Measurements from ENCODE around the gene UPK3BL1.
"Not testable (repeated sequence)": the region's sequence is repeated elsewhere in the genome, so short reads cannot be mapped to it uniquely, and the experiment has no call there.

The UPK3BL1 gene

DNA sequence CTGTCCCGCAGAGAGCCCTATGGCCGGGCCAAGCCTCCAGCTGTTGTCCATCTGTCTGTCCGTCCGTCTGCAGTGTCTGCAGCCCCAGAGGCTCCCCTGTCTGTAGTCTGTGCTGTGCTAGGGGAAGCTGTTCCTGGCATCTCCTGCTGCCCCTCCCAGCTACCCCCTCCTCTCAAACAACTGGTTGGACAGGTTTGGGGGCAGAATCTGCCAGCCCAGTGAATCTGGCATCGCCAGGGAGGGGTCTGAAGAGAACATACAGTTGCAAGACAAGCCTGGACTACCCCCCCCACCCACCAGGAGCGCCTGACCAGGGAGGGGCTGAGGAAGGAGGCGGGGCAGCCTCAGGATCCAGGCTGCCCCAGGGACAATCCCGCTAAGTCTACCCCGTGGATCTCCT, at the start of gene UPK3BL1:
Gene UPK3BL1 (minus strand): TSS at position 101 of the 400 bp plus-strand sequence. CDS start 50 bp downstream, at position 51.
- ATAC-seq, result not testable (repeated sequence)

- ATAC-seq, result not testable (repeated sequence)
Observed at GRCh38 chr7:102690602-102691001, 48.0 kb upstream of the UPK3BL1 start.

DNA sequence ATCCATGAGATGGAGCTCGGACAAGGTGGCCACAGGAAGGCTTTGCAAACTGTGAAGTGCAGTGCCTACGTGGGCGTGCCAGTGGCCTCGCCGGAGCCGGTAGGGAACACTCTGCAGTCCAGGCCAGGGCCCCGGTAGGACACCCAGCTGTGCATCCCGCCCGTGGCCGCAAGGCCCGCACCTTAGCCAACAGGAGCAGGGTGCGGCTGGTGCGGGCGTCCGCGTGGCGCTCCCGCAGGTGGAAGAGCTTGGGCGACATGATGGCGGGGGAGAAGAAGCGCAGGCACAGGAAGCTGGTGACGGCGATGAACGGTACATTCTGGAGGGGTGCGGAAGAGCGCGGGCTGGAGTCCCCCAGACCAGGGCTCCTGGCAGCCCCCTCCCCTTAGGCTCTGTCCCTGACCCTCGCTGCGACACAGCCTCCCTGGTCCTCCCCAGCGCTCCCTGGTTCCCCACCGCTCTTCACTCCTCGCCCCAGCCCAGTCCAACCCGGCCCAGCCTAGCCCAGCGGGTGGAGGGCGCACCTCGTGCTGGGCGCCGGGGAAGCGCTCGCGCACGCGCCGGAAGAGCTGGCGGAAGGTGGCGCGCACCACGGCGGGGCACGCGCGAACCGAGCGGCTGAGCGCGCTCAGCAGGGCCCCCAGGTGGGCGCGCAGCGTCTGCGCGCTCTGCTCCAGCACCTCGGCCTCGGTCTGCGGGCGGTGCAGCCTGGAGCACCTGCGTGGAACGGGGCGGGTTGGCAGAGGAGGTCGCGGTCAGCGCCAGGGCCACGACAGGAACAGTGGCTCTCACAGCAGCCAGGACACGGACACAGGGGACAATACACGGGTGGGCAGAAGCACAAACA, 47.1 kb upstream of the UPK3BL1 start:
- ATAC-seq, result peak; percentile 34

DNA sequence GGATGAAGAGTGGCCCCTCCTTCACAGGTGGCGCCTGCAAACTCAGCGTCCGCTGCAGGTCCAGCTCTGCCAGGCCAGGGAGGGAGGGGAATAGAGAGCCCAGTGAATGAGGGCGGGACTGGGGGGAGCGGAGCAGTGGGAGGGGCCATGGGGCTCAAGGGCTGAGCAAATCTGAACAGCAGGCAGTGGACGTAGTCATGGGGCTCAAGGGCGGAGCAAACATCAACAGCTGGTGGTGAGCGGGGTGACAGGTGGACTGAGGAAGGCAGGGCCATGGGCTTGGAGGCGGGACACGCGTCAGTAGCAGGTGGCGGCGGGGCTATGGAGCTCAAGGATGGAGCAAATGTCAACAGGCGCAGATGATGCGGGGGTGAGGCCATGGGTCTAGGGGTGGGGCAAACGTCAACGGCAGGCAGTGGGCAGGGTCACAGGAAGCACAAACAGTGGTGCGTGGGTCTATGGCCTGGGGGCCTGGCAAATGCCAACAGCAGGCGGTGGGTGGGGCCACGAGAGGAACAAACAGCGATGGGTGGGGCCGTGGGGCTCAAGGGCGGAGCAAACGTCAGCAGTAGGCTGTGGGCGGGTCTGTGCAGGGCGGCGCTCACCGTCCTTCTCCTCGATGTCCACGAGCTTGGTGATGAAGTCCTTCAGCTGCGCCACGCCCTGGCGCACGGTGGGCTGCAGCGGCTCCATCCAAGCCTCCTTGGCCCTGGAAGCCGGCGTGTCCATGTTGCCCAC, 45.9 kb upstream of the UPK3BL1 start:
- ATAC-seq, result peak; percentile 82

- not testable (repeated sequence) for ATAC-seq
Observed at GRCh38 chr7:102682560-102682959, 40.0 kb upstream of the UPK3BL1 start.

DNA sequence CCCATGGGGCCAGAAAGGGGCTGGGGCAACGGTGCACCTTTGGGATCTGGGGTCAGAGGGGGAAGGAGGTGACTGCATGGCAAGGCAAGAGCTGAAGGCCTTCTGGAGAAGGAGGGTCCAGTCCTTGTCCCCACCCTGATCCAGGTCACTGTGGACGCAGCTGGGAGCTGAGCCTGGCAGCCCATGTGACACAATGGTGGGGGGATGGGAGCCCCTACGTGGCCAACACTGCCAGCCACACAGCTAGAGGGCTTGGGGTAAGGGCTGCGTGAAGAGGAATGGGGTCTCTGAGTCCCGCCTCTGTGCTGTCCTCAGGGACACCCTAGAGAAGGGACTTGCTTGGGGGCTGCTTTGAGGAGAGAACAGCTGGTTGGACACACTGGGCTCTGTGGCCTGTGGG, 38.2 kb upstream of the UPK3BL1 start:
- not testable (repeated sequence) for ATAC-seq

GRCh38 chr7:102675545-102675944, 33.0 kb upstream of the UPK3BL1 start:
- ATAC-seq, result not testable (repeated sequence)

- peak; percentile 5 for ATAC-seq
Observed at GRCh38 chr7:102673447-102674067, 31.0 kb upstream of the UPK3BL1 start.

DNA sequence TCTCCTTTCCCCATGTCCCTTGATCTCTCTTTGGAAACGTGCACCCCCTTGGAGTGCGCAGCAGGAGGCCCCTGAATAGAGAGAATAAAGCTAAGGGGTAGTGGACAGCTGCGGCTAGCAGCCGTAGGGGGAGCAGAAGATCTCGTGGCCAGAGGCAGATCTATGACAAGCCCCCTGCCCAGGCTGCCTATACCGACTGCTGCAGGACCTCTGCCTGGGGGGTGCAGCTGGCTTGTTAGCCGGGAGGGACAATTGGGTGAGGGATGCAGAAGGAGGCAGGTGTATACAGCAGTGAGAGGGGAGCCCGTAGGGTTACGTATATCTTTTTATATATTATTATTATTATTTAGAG, 29.3 kb upstream of the UPK3BL1 start:
- ATAC-seq, result peak; percentile 32

DNA sequence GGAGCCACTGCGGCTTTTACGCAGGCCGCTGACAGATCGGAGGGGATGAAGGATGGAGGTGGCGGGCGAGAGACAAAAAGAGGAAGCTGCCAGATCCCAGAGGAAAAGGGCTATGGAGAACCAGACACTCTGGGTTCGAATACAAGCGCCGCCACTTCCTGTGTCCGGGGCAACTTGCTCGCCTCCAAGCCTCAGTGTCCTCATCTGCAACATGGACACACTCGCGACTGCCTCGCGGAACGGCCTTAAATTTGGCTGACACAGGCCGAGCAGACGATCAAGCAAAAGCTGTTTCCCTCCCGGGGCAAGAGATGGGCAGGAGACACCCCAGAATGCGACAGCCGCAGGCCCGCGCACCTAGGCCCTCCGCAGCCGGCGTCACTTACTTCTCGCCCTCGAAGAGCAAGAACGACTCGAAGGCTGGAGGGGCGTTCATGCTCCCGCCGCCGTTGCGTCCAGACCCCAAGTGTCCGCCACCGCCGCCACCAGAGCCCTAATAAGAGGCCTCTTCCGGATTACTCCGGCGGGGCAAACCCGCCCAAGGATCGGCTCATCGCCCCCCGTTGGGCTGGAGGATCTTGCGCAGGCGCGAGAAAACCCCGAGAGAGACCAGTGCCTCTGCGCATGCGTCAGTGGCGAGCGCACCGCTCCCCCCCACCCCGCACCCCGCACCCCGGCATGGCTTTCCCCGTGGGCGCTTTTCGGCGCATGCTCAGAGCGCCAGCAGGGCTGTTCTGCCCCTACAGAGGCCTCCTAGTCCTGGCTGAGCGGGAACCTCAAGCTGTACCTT, 28.8 kb upstream of the UPK3BL1 start, which contains the start of gene POLR2J2:
Gene POLR2J2 (minus strand): TSS at position 498 of the 790 bp plus-strand sequence. CDS start 62 bp downstream, at position 436.
- ATAC-seq, result peak; percentile 65

DNA sequence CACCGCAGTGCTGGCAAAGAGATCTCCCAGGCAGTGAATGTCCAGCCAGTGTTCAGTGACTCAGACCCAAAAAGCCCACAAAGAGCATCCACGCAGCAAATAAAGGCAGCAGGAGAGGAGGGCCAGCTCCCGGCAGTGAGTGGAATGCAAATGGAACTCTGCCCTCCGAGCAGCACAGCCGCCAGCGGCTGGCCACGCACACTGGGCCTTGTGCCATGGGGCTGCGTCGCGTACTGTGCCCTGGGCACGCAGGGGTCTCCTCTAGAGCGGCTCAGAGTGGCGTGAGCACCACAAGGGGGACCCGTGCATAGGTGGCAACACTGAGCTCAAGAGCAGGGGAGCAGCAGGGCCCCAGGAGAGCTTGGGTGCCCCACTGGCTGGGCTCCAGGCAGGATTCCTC, 24.9 kb upstream of the UPK3BL1 start:
- peak; percentile 14; the same call in 2 of the 3 replicates for ATAC-seq

GRCh38 chr7:102666850-102667249, 24.3 kb upstream of the UPK3BL1 start:
- ATAC-seq, result not testable (repeated sequence)

DNA sequence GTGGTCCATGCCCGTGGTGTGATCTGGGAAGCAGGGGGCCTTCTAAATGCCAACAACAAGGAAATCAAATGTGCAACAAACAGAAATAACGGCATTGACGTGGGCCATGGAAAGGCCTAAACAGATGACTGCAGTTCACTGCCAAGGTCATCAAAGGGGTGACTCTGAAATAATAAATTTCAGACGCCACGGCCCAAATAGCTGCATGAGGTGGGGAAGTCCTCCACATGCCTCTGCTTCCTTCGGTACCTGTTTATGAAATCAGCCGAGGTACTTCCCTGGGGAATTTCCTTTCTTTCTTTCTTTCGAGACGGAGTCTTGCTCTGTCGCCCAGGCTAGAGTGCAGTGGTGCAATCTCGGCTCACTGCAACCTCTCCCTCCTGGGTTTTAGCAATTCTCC, 22.2 kb upstream of the UPK3BL1 start:
- not testable (repeated sequence) for ATAC-seq

GRCh38 chr7:102649924-102650323, 7.3 kb upstream of the UPK3BL1 start, which contains the start of gene SPDYE2B:
Gene SPDYE2B (plus strand): TSS chr7:102650319. CDS start chr7:102652349, 2,030 bp downstream.
- ATAC-seq, result not testable (repeated sequence)

- ATAC-seq, result not testable (repeated sequence)
Observed at GRCh38 chr7:102647813-102648212, 5.2 kb upstream of the UPK3BL1 start.

GRCh38 chr7:102643404-102643803, 813 bp upstream of the UPK3BL1 start:
- not testable (repeated sequence) for ATAC-seq

DNA sequence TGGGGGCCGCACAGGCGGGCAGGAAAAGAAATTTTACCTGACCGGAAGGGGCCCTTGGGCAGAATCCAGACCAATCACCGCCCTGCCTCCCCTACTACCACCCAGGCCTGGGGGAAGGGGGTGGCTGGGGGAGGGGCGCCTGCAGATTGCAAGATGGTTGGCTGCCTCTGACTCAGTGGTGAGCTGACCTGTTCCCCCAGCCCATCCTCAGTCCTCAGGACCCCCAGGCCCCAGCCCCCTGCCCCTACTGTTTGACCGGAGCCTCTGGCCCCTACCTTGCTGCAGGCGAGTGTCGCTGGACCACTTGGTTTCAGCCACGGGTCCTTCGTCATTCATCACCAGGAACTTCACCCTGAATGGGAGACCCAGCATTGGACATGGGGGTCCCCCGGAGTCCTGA, 3.7 kb downstream of the UPK3BL1 start:
- ATAC-seq, result peak; percentile 5; the same call in 2 of the 3 replicates

- ATAC-seq, result not testable (repeated sequence)
Observed at GRCh38 chr7:102636956-102637355, 5.6 kb downstream of the UPK3BL1 start.

GRCh38 chr7:102635354-102635753, 7.2 kb downstream of the UPK3BL1 start:
- not testable (repeated sequence) for ATAC-seq

DNA sequence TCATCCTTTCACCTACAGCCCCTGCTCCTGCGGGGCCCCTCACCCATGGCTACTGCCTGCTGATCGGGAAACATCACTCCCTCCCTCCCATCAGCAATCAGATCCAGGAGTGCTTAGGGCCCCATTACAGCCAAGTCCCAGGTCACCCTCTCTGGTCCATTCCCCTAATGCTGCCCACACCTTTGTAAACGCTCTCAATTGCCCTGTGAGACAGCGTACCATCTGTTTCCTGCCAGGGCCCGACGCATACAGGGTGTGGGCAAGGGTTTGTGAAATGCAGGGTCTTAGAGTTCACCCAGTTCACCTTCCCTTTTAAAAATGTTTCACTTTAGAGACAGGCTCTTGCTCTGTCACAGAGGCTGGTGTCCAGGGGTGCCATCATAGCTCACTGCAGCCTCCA, 8.3 kb downstream of the UPK3BL1 start:
- not testable (repeated sequence) for ATAC-seq

DNA sequence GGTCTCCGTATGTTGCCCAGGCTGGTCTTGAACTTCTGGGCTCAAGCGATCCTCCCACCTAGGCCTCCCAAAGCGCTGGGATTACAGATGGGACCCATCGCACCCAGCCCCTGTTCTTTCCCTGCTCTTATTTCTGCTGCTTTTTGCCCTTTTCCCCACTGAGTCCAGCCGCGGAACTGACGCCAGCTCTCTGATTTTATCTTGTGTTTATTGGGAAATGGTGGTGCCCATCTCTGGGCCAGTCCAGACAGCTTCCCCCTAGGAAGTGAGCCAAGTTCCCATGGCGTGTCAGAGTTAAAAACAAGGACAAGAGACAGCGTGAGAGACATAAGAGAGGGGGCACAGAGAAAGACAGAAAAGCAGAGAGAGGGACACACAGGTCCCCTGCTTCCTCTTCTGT, 12.0 kb downstream of the UPK3BL1 start:
- ATAC-seq, result peak; percentile 66

GRCh38 chr7:102627271-102627904, 15.2 kb downstream of the UPK3BL1 start:
- not testable (repeated sequence) for ATAC-seq

Measured in SK-N-SH treated with all-trans-retinoic acid at 6 μM for 48 hours (cell line).